Measurements from ENCODE around the gene RNF220. TPM values are rescaled to one million over a fixed set of nuclear protein-coding genes. Genes with fewer than 3 reads are reported as not detected.

The RNF220 gene
- total and polyA plus RNA-seq, 2 of the 13 experiments (the other 11 are each of a cell fraction or from before 2014, with no cell fraction given) = 48.2 to 72.1 TPM

DNA sequence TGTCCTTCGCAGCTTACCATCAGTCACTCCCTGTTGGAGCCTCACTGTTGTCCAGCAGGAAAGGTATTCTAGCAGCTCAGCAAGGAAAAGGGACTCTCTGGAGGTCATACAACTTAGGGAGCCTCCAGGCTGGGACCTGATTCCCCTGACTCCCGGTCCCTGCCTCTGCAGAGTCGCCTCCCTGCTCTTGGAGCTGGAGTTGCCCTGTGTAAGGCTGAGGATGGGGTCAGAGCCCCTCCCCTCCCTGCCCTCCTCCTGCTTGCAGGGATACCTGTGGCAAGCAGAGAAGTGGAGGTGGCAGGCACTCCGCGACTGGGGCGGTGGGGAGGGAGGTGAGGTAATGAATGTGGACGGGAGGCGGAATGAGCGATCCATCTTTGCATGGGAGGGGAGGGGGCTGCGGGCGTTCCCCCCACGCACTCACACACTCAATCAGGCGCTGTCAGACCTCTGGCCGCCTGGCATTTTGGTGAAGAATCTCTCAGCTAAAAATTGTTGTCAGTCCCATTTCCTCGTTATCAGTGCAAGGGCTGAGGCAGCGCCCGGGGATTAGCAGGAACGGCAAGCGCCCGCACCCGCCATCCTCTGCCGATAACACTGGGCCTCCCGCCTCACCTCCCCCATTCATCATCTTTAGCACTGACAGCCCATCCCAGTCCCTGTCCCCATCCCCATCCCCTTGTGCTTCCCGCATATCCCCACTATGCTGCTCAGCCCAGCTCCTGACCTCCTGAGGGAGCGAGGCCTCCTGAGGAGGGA is 204.9 kb downstream of the RNF220 start:
- Histone ChIP-seq H3K9me3 (ENCODE audit: low read length) (no peaks in the 10 kb centered on the region), H3K79me2 (ENCODE audit: insufficient read depth, low read length) (no peaks in the 10 kb centered on the region), H3K4me3 (replicated peaks in 1 of 3; ENCODE audit: insufficient read depth in 1 of 3, low read depth in 2 of 3, low read length in 3 of 3) (no peak overlapping the region), H4K20me1 (ENCODE audit: insufficient read depth, low read length) (peaks cover 6% of the 10 kb centered on the region; the same call in 1 of the 2 replicates), H3K27ac (ENCODE audit: extremely low read length, insufficient read depth, low read length) (no peak overlapping the region), H2AFZ (ENCODE audit: low read length) (no peak overlapping the region), H3K4me1 (ENCODE audit: insufficient read depth, low read length) (no peaks in the 10 kb centered on the region), H3K4me2 (ENCODE audit: low read depth, low read length) (no peak overlapping the region), H3K27me3 (ENCODE audit: control insufficient read depth in 1 of 2, insufficient read depth in 2 of 2, low read length in 2 of 2) (no peaks in the 10 kb centered on the region; a peak in 1 of 5 replicates), H3K9ac (ENCODE audit: insufficient read depth, low read depth, low read length) (no peak overlapping the region), H3K36me3 (replicated peaks in 1 of 2; ENCODE audit: control insufficient read depth in 1 of 2, insufficient read depth in 2 of 2, low read length in 2 of 2) (peaks cover 0 to 4% of the 10 kb centered on the region in 2 experiments; a peak in 1 of 5 replicates)
- BruUV-seq (replicated peaks) = no TSS peak
- 0 out of 2 replicates have a peak, but pooled peaks have one; percentile 31 for TF ChIP-seq ZNF280B (CRISPR knock-in tag; IDR thresholded peaks at IDR 0.05; ENCODE audit: borderline replicate concordance)
- no peak for TF ChIP-seq NFE2L2 (IDR thresholded peaks at IDR 0.05; ENCODE audit: low read length)
- TF ChIP-seq JUND (CRISPR knock-in tag; IDR thresholded peaks at IDR 0.05) = no peak
- no peak for TF ChIP-seq SOX6 (IDR thresholded peaks at IDR 0.05)
- no peak for TF ChIP-seq SOX6 (CRISPR knock-in tag; IDR thresholded peaks at IDR 0.05)
- no peak for TF ChIP-seq ZBTB37 (CRISPR knock-in tag; IDR thresholded peaks at IDR 0.05)
- TF ChIP-seq PAX8 (CRISPR knock-in tag; IDR thresholded peaks at IDR 0.05; ENCODE audit: borderline replicate concordance) = no peak
- no peak for TF ChIP-seq IKZF1 (IDR thresholded peaks at IDR 0.05)
- ATAC-seq (no peak; the same call in 2 of the 3 replicates), FAIRE-seq (no peak), DNase-seq (ENCODE audit: low spot score) (no peak)
- ChIA-PET POLR2A (interaction anchor here (1.7 kb wide), 1 partner anchor 22 kb away, joined by 6 read pairs; no protein-coding TSS in a partner anchor), CTCF (ENCODE audit: low intra/inter-chr PET ratio, low total read pairs) (interaction anchor here (0.7 to 2.3 kb wide), 3 partner anchors 43 to 67 kb away, joined by 3 to 18 read pairs (median 5); no protein-coding TSS in a partner anchor)
- WGBS (ENCODE audit: low lambda C conversion rate) = 85% methylated on average over 22 of the region's 25 CpGs
- intact Hi-C loops (cut with micrococcal nuclease; ENCODE audit: unreplicated experiment) = loop anchor here (1.0 kb wide), 2 partner anchors 21 to 43 kb away; no protein-coding TSS in a partner anchor
- in situ Hi-C loops (cut with HindIII; ENCODE audit: extremely low pct_ligation_motif_present, low pct_unique_long_range_greater_than_20kb) = loop anchor here (5.0 kb wide), 1 partner anchor 42 kb away; no protein-coding TSS in a partner anchor
